Esophagus muscularis mucosa (tissue), 4 donors: ENCODE results near the gene TMEM132A. TPM values are rescaled to one million over a fixed set of nuclear protein-coding genes. Genes with fewer than 3 reads are reported as not detected.

Source experiments
- DNase-seq: peaks from one replicate; pipeline ENCODE4 v3.0.0-alpha.2; 2017; ENCODE audit errors: extremely low spot score
- H3K27ac ChIP-seq, 4 donors: fragments of 200-600 bp; sonication (generic); replicated peaks in 1 of 4; 1 replicate in 3 of 4; 2 replicates in 1 of 4; pipeline ENCODE4 v1.5.1; 2016 to 2019; ENCODE audit warnings: mild to moderate bottlenecking in 1 of 4
- H3K27me3 ChIP-seq, 4 donors: fragments of 200-600 bp; sonication (generic); one replicate each; pipeline versions ENCODE4 v1.5.1 to v1.6.0; 2016 to 2019
- H3K36me3 ChIP-seq, 4 donors: fragments of 200-600 bp; sonication (generic); one replicate each; pipeline ENCODE4 v1.5.1; 2016 to 2019
- H3K4me1 ChIP-seq, 4 donors: fragments of 200-600 bp; sonication (generic); one replicate each; pipeline ENCODE4 v1.5.1; 2016 to 2019
- H3K4me3 ChIP-seq, 4 donors: fragments of 200-600 bp; sonication (generic); 1 replicate in 2 of 4; 2 replicates in 2 of 4; pipeline ENCODE4 v1.5.1; 2016 to 2019; ENCODE audit warnings: mild to moderate bottlenecking in 4 of 4, moderate library complexity in 1 of 4
- H3K9me3 ChIP-seq, 4 donors: fragments of 200-600 bp; sonication (generic); 1 replicate in 3 of 4; 2 replicates in 1 of 4; pipeline ENCODE4 v1.5.1; 2016 to 2019
- EP300 ChIP-seq: sonication (generic); formaldehyde crosslinking; IDR thresholded peaks from one replicate; pipeline ENCODE4 v1.6.1; 2017; ENCODE audit warnings: antibody characterized with exemption
- POLR2A ChIP-seq: fragments of 450-650 bp; IDR thresholded peaks from one replicate; pipeline ENCODE4 v1.6.1; 2017; ENCODE audit warnings: antibody characterized with exemption, moderate library complexity, mild to moderate bottlenecking, low read depth
- POLR2AphosphoS5 ChIP-seq, 2 donors: sonication (generic); formaldehyde crosslinking; IDR thresholded peaks; one replicate each; pipeline ENCODE4 v1.6.1; 2017; ENCODE audit warnings: antibody characterized with exemption in 2 of 2
- WGBS: methylation state at CpG from one replicate; pipeline ENCODE4 v1.1.5; 2018; 5-methylcytosine and 5-hydroxymethylcytosine counted together
- intact Hi-C: fragments of 100-400 bp; cut with DNase I; formaldehyde crosslinking; loops from one replicate; pipeline ENCODE4 v1.15.1; 2023
- total RNA-seq, 4 donors: library from RNA; depleted of rRNA; stranded (reverse); fragments of >200 nt; gene quantifications; one replicate each; pipeline versions ENCODE4 v1.1.0 to v1.2.1, GENCODE V29; 2016
- TF ChIP-seq, protein P1 (sequence below), 3 experiments: fragments of 200-600 bp in 2 of 3; fragments of 450-650 bp in 1 of 3; sonication (generic) in 2 of 3; IDR thresholded peaks; one replicate each; pipeline ENCODE4 v1.5.1; 2017 to 2019; ENCODE audit warnings: antibody characterized with exemption in 3 of 3, mild to moderate bottlenecking in 2 of 3, moderate library complexity in 1 of 3

Gene TMEM132A
- total RNA-seq, 4 donors from 2014 or later, result 2.9 to 9.3 (median 6.8) TPM

GRCh38 chr11:60916669-60917206 is 7.5 kb upstream of the TMEM132A start:
- 82% methylated on average over 3 of the region's 3 CpGs for WGBS
- Histone ChIP-seq H3K36me3 (peaks cover 20 to 29% (median 22%) of the 10 kb centered on the region in 4 donors), H3K4me3 (no peak overlapping the region), H3K4me1 (peaks cover 54 to 65% (median 61%) of the 10 kb centered on the region in 4 donors), H3K9me3 (no peaks in the 10 kb centered on the region), H3K27me3 (no peaks in the 10 kb centered on the region), H3K27ac (peak overlapping the region in 1 of 4 donors; percentile 2)
- DNase-seq, result no peak
- intact Hi-C loops, result no loop called here
- TF ChIP-seq, protein P1, sequence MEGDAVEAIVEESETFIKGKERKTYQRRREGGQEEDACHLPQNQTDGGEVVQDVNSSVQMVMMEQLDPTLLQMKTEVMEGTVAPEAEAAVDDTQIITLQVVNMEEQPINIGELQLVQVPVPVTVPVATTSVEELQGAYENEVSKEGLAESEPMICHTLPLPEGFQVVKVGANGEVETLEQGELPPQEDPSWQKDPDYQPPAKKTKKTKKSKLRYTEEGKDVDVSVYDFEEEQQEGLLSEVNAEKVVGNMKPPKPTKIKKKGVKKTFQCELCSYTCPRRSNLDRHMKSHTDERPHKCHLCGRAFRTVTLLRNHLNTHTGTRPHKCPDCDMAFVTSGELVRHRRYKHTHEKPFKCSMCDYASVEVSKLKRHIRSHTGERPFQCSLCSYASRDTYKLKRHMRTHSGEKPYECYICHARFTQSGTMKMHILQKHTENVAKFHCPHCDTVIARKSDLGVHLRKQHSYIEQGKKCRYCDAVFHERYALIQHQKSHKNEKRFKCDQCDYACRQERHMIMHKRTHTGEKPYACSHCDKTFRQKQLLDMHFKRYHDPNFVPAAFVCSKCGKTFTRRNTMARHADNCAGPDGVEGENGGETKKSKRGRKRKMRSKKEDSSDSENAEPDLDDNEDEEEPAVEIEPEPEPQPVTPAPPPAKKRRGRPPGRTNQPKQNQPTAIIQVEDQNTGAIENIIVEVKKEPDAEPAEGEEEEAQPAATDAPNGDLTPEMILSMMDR (IDR thresholded peaks at IDR 0.05), result no peak
- TF ChIP-seq POLR2AphosphoS5 (IDR thresholded peaks at IDR 0.05) (no peak), EP300 (no peak), POLR2A (no peak)

DNA sequence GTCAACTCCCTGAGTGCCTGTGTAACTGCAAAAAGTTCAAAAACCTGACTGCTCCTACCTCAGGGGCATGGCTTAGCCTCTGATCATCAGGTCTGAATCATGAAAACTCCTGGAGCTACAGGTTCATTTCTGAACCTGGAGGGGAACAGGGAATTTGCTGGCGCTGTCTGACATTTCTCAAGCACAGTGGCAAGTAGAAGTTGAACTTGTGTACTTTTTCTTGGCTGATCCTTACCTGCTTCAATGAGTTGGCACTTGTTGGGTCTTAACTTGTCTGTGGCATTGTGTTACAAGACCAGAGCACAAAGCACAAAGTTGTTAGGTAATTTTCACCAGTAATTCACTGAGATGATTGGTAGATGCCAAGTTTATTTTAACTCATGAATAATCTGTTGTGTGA is 7.0 kb upstream of the TMEM132A start:
- Histone ChIP-seq H3K4me1 (peaks cover 54 to 65% (median 60%) of the 10 kb centered on the region in 4 donors), H3K9me3 (no peaks in the 10 kb centered on the region), H3K36me3 (peaks cover 26 to 34% (median 27%) of the 10 kb centered on the region in 4 donors), H3K27ac (peak overlapping the region in 1 of 4 donors; percentile 2), H3K4me3 (no peak overlapping the region), H3K27me3 (no peaks in the 10 kb centered on the region)
- WGBS, result 100% methylated on average over 1 of the region's 1 CpG
- TF ChIP-seq POLR2AphosphoS5 (IDR thresholded peaks at IDR 0.05) (no peak), EP300 (no peak), POLR2A (no peak)
- TF ChIP-seq, protein P1 (IDR thresholded peaks at IDR 0.05), result no peak
- intact Hi-C loops, result no loop called here
- DNase-seq, result no peak

DNA sequence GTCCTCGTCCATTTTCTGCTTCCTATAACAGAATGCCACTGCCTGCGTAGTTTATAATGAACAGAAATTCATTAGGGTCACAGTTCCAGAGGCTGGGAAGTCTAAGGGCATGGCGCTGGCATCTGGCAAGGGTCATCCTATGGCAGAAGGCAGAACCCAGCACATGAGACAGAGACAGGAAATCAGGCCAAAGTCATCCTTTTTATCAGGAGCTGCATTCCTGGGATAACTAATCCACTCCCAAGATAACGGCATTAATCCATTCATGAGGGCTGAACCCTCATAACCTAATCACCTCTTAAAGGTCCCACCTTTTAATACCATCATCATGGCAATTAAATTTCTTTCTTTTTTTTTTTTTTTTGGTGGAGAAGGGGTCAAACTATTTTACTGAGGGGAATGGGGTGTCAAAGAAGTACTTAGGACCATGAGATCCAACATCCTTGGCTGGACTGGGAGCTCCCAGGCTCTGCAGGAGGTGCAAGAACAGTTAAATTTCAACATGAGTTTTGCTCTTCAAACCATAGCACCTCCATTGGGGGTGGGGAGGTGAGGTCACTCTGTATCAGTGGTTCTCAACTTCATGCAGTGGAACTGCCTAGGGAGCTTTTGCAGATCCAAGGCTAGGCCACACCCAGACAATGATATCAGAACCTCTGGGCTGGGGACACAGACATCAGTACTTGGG is 5.9 kb upstream of the TMEM132A start:
- H3K4me1 ChIP-seq, result peaks cover 46 to 58% (median 51%) of the 10 kb centered on the region in 4 donors
- peaks cover 0 to 3% (median 0%) of the 10 kb centered on the region in 4 donors for H3K27me3 ChIP-seq
- WGBS, result 95% methylated on average over 4 of the region's 4 CpGs
- no peak overlapping the region for H3K27ac ChIP-seq
- no peaks in the 10 kb centered on the region for H3K9me3 ChIP-seq
- H3K36me3 ChIP-seq, result peaks cover 34 to 45% (median 38%) of the 10 kb centered on the region in 4 donors
- no peak for DNase-seq
- intact Hi-C loops, result no loop called here
- no peak for TF ChIP-seq EP300
- no peak for TF ChIP-seq POLR2A
- TF ChIP-seq POLR2AphosphoS5 (IDR thresholded peaks at IDR 0.05), result no peak
- TF ChIP-seq, protein P1 (IDR thresholded peaks at IDR 0.05), result no peak
- no peak overlapping the region for H3K4me3 ChIP-seq

DNA sequence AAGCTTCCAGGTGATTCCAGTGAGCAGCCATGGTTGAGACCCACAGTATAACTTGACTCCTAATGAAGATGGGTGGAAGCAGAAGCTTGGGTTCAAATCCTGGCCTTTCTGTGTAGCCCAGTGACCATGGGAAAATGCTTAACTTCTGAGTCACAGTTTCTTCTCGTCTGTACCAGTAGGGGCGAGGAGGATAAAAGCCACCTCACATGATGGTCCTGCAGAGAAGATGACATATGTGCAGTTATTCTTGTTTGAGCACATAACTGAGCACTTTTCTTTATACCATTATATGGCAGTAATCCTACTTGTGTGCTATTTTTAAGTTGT is 5.4 kb upstream of the TMEM132A start:
- no peaks in the 10 kb centered on the region for H3K9me3 ChIP-seq
- H3K4me3 ChIP-seq, result no peak overlapping the region
- TF ChIP-seq EP300, result no peak
- TF ChIP-seq POLR2A, result no peak
- TF ChIP-seq, protein P1 (IDR thresholded peaks at IDR 0.05), result no peak
- 53% methylated on average over 2 of the region's 2 CpGs for WGBS
- DNase-seq, result no peak
- H3K36me3 ChIP-seq, result peaks cover 34 to 48% (median 39%) of the 10 kb centered on the region in 4 donors
- peaks cover 48 to 61% (median 53%) of the 10 kb centered on the region in 4 donors for H3K4me1 ChIP-seq
- no peak overlapping the region for H3K27ac ChIP-seq
- intact Hi-C loops, result no loop called here
- H3K27me3 ChIP-seq, result peaks cover 0 to 8% (median 0%) of the 10 kb centered on the region in 4 donors
